Erythroblast (primary cell): ENCODE measurements around the gene CSRP1.

Experiments used
- DNase-seq, 2 experiments: peaks; one replicate each; lab custom pipeline; 2025; lab: John Stamatoyannopoulos, UW
- GATA1 ChIP-seq: IDR thresholded peaks from 2 replicates; pipeline ENCODE4 v1.6.1; 2011; ENCODE audit warnings: low read depth, mild to moderate bottlenecking, control low read depth, low read length, moderate library complexity
- POLR2A ChIP-seq: IDR thresholded peaks from 2 replicates; pipeline ENCODE4 v1.6.1; 2011; ENCODE audit warnings: mild to moderate bottlenecking, low read length

The CSRP1 gene

GRCh38 chr1:201542309-201543035 lies 35.5 kb upstream of the CSRP1 start:
- DNase-seq: no peak
- no peak for TF ChIP-seq GATA1
- TF ChIP-seq POLR2A: no peak

GRCh38 chr1:201540846-201541735 lies 34.2 kb upstream of the CSRP1 start:
- DNase-seq: no peak
- TF ChIP-seq POLR2A (no peak), GATA1 (no peak)

- DNase-seq: no peak
- TF ChIP-seq GATA1 (no peak), POLR2A (no peak)
Measured at GRCh38 chr1:201539561-201540431, 32.9 kb upstream of the CSRP1 start.

- TF ChIP-seq GATA1 (no peak), POLR2A (no peak)
- DNase-seq: no peak
Measured at GRCh38 chr1:201538612-201539551, 32.0 kb upstream of the CSRP1 start, which contains the start of gene NAV1. Gene NAV1 (plus strand): TSS chr1:201539127. CDS start chr1:201622885, 83,758 bp downstream.

DNA sequence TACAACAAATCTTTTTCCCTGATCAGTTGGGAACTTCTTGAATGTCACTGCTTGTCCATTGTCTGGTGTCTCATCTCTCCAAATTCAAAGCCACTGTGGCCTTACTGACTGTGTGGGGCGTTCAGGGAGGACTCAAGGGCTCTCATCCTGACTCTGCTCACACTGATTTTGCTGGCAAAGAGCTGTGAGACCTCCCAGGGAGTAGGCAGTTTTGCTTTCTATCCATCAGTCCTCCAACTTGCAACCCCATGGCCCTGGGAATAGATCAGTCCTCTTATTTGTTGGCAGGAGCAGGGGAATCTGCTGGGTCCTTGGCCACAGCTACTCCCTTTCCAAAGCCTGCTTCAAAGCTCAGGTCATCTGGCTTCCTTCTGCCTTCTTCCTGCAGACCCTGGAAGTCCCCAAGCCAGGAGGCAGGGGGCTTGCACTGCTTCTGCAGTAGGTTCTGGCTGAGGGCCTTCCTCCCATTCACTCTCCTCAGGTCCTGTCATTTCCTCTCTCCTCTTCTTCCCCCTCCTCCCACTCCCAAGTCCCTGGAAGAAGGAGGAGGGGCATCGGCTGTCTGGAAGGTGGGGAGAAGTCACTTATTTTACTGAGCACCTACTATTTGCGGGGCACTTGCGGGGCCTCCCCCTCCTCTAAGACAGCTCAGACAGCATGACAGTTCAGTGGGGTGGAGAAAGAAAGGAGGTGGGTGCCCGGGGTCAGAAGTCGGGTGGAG lies 31.1 kb upstream of the CSRP1 start:
- no peak for DNase-seq
- TF ChIP-seq POLR2A (no peak), GATA1 (no peak)

GRCh38 chr1:201537467-201537866 lies 30.5 kb upstream of the CSRP1 start:
- DNase-seq: no peak
- TF ChIP-seq POLR2A (no peak), GATA1 (no peak)

DNA sequence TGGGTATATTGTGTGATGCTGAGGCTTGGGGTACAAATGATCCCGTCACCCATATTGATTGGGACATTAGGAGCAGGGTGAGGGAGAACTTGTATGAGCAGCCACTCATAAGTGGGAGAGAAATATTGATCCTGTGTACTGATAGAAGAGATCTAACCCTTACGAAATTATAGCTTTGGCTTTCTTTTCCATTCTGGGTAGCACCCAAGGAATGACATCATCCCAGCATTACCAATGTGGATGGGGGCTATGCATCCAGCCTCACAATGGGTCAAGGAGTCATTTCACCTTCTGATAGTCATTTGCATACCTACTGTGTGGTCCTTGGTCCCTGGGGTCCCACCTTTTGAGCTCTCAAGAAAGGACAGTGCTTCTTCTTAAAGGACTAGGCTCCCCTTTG lies 30.1 kb upstream of the CSRP1 start:
- TF ChIP-seq GATA1: no peak
- no peak for TF ChIP-seq POLR2A
- no peak for DNase-seq

DNA sequence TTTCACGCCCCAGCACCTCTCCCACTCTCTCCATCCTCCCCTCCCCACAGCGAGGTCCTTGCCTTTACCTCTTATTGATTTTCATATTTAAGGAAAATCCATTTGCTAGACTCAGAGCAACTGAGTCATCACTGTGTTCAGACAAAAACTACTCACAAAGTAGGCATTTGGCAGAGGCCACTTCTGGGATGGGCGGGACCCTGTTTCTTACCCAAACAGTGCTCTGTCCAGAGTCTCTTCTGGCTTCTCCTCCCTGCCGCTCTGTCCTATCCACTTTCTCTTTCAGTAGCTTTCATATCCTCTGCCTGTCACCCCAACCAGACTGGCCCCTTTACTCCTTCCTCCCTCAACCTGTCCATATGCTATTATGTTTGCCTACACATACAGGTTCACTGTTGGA lies 29.6 kb upstream of the CSRP1 start:
- DNase-seq: no peak

DNA sequence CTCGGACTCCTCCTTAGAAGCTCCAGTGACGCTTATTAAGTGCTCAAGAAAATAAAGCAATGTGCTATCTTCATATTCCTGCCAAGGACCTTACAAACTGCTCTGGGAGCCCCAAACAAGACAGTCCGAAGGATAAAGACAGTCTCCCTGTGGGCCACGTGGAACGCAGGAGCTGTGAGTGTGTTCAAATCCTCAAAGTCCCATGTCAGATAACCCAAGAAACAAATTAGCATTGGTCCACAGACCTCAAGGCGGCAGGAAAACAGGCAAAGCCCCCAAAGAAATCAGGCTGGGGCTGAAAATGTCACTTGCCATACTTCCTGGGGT lies 29.0 kb upstream of the CSRP1 start:
- DNase-seq: no peak
- TF ChIP-seq GATA1 (no peak), POLR2A (no peak)

More for the DNA sequence above, 29.6 kb upstream of the CSRP1 start:
- TF ChIP-seq GATA1: no peak
- no peak for TF ChIP-seq POLR2A

DNA sequence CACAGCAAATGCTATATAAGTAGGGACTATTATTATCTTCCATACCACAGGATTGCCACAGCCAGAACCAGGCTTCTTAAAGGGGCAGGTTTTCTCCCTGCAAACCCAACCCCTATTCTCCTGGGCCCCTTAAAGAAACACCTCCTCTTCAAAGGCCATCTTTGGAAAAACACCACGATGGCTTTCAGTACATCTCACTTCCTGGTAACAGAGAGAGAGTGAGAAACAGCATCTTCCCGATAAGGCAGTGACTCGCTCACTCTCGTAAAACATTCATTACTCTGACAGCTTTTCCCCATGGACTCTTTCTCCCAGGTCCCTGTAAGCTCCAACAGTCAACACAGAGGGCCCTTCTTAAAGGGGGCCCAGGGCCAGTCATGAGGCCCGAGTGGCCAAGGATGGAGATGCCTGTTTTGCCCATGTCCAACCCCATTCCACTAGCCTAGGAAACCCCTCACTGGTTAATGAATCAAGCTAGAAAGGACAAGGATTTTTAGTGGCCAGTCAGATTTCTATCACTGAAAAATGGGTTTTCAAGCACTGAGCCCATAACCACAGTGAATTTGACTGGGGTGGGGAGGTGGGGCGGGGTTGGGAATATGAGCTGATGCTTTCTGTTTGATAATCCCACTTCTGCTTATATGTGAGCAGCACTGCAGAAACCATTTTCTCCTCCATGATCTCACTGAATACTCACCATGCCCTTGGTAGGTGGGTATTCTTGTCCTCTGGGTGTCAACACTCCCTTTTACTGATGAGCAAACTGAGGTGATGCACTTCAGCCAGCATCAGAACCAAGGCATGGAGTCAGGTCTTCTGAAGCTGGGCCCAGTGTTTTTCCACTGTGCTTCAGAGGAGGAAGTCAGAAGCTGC lies 28.4 kb upstream of the CSRP1 start:
- TF ChIP-seq GATA1 (no peak), POLR2A (no peak)
- DNase-seq: no peak

DNA sequence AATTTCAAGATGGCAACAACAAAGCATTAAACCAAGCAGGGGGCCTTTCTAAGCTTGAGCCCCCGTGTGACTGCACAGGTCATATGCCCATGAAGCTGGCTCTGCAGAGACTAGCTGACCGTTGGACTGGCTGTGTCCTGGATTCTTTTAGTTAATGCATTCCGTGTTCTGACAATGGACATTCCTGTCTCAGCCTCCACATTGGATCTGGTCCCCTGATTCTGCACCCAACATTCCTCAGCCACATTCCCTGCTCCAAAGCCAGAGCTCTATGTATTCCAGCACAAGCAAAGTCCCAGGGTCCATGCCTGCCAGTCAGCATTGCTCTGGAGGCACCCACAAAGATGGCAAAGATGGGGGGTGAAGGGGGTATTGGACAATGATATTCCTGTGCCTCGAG lies 26.9 kb upstream of the CSRP1 start:
- no peak for DNase-seq
- no peak for TF ChIP-seq POLR2A
